CD14-positive monocyte (primary cell): ENCODE data around the gene GAGE13. TPM values are rescaled to one million over a fixed set of nuclear protein-coding genes. Genes with fewer than 3 reads are reported as not detected.
"Not testable (repeated sequence)": the region's sequence is repeated elsewhere in the genome, so short reads cannot be mapped to it uniquely, and the experiment has no call there.

Source experiments
- DNase-seq, 3 donors: peaks; one replicate each; pipeline ENCODE4 v3.0.0-alpha.2; 2011 to 2022
- H2AFZ ChIP-seq: 2 replicates; pipeline ENCODE4 v1.6.0; 2012; ENCODE audit warnings: mild to moderate bottlenecking, low read depth, low read length, inconsistent platforms; ENCODE audit not compliant: insufficient read depth, poor library complexity, severe bottlenecking
- H3K27ac ChIP-seq, 2 donors: 1 replicate in 1 of 2; 2 replicates in 1 of 2; pipeline ENCODE4 v1.5.1; 2012 to 2013; ENCODE audit warnings: low read length in 2 of 2, control low read depth in 1 of 2, inconsistent platforms in 1 of 2, low read depth in 1 of 2, mild to moderate bottlenecking in 1 of 2
- H3K27me3 ChIP-seq, 2 donors: one replicate each; pipeline versions ENCODE4 v1.6.0 to v1.6.1; 2011 to 2013; ENCODE audit warnings: low read length in 2 of 2; ENCODE audit not compliant: control insufficient read depth in 2 of 2, insufficient read depth in 2 of 2
- H3K36me3 ChIP-seq, 2 donors: replicated peaks in 1 of 2; 1 replicate in 1 of 2; 2 replicates in 1 of 2; pipeline versions ENCODE4 v1.5.1 to v1.6.1; 2012 to 2013; ENCODE audit warnings: low read length in 2 of 2, control low read depth in 1 of 2, inconsistent platforms in 1 of 2, mild to moderate bottlenecking in 1 of 2; ENCODE audit not compliant: insufficient read depth in 2 of 2, control insufficient read depth in 1 of 2
- H3K4me1 ChIP-seq, 2 donors: 1 replicate in 1 of 2; 2 replicates in 1 of 2; pipeline versions ENCODE4 v1.5.1 to v1.6.1; 2012 to 2013; ENCODE audit warnings: low read length in 2 of 2, control low read depth in 1 of 2, inconsistent platforms in 1 of 2, mild to moderate bottlenecking in 1 of 2, moderate library complexity in 1 of 2; ENCODE audit not compliant: insufficient read depth in 2 of 2, control insufficient read depth in 1 of 2
- H3K4me2 ChIP-seq: replicated peaks from 2 replicates; pipeline ENCODE3; 2012; ENCODE audit warnings: low read length, moderate library complexity, mild to moderate bottlenecking; ENCODE audit not compliant: poor library complexity, severe bottlenecking; ENCODE audit errors: extremely low read depth
- H3K4me3 ChIP-seq, 3 experiments: fragments of 200-600 bp in 1 of 3; sonication (generic) in 1 of 3; replicated peaks in 1 of 3; 1 replicate in 2 of 3; 2 replicates in 1 of 3; pipeline ENCODE4 v1.5.1; 2011 to 2013; ENCODE audit warnings: low read length in 3 of 3, mild to moderate bottlenecking in 3 of 3, control low read depth in 2 of 3, low read depth in 2 of 3, inconsistent platforms in 1 of 3, moderate library complexity in 1 of 3
- H3K79me2 ChIP-seq: 2 replicates; pipeline ENCODE4 v1.6.0; 2012; ENCODE audit warnings: mild to moderate bottlenecking, control low read depth, inconsistent platforms, low read length, moderate library complexity; ENCODE audit not compliant: insufficient read depth
- H3K9ac ChIP-seq: 2 replicates; pipeline ENCODE4 v1.6.0; 2017; ENCODE audit warnings: low read length, mild to moderate bottlenecking; ENCODE audit not compliant: insufficient read depth, poor library complexity, severe bottlenecking
- H3K9me3 ChIP-seq, 2 donors: replicated peaks in 1 of 2; 1 replicate in 1 of 2; 2 replicates in 1 of 2; pipeline versions ENCODE4 v1.5.1 to v1.6.1; 2012 to 2013; ENCODE audit warnings: low read length in 2 of 2, control low read depth in 1 of 2; ENCODE audit not compliant: control insufficient read depth in 1 of 2, insufficient read depth in 1 of 2
- H4K20me1 ChIP-seq: 2 replicates; pipeline ENCODE4 v1.6.0; 2012; ENCODE audit warnings: mild to moderate bottlenecking, low read length, control low read depth, moderate library complexity; ENCODE audit not compliant: insufficient read depth
- H3K27ac Mint-ChIP-seq, 7 donors: one replicate each; pipeline ENCODE4 v1.8.0; 2020; ENCODE audit warnings: mild to moderate bottlenecking in 7 of 7, mixed read lengths in 7 of 7, moderate library complexity in 6 of 7, inconsistent platforms in 2 of 7
- H3K27me3 Mint-ChIP-seq, 3 donors: one replicate each; pipeline ENCODE4 v1.8.0; 2021 to 2022; ENCODE audit warnings: low read depth in 3 of 3, mild to moderate bottlenecking in 3 of 3, mixed read lengths in 3 of 3, moderate library complexity in 3 of 3, inconsistent platforms in 1 of 3
- H3K36me3 Mint-ChIP-seq, 2 donors: one replicate each; pipeline ENCODE4 v1.8.0; 2020; ENCODE audit warnings: mixed read lengths in 2 of 2, inconsistent platforms in 1 of 2, mild to moderate bottlenecking in 1 of 2
- H3K4me1 Mint-ChIP-seq: one replicate; pipeline ENCODE4 v1.8.0; 2020; ENCODE audit warnings: mild to moderate bottlenecking, mixed read lengths
- H3K4me3 Mint-ChIP-seq, 2 donors: one replicate each; pipeline ENCODE4 v1.8.0; 2020; ENCODE audit warnings: mild to moderate bottlenecking in 2 of 2, mixed read lengths in 2 of 2, moderate library complexity in 1 of 2
- H3K9me3 Mint-ChIP-seq, 7 donors: one replicate each; pipeline ENCODE4 v1.8.0; 2020 to 2022; ENCODE audit warnings: mixed read lengths in 7 of 7, mild to moderate bottlenecking in 6 of 7, moderate library complexity in 6 of 7, inconsistent platforms in 2 of 7
- WGBS: methylation state at CpG from one replicate; pipeline ENCODE4 v1.1.5; 2013; ENCODE audit warnings: missing lambda C conversion rate; ENCODE audit not compliant: insufficient coverage; 5-methylcytosine and 5-hydroxymethylcytosine counted together
- intact Hi-C, 2 donors: fragments of 100-400 bp; cut with micrococcal nuclease; formaldehyde crosslinking; loops; one replicate each; pipeline versions ENCODE4 v1.15.0 to v1.15.1; 2023
- polyA plus RNA-seq, 3 donors: library from polyadenylated mRNA; depleted of rRNA in 1 of 3; unstranded in 2 of 3; stranded (reverse) in 1 of 3; fragments of 300-500 nt in 2 of 3; fragments of >200 nt in 1 of 3; fragmentation: Illumina TruSeq in 2 of 3; gene quantifications; 1 replicate in 2 of 3; 2 replicates in 1 of 3; pipeline ENCODE4 v1.2.3, GENCODE V29; 2012 to 2021

Gene GAGE13
- polyA plus RNA-seq, 3 donors: not detected

DNA sequence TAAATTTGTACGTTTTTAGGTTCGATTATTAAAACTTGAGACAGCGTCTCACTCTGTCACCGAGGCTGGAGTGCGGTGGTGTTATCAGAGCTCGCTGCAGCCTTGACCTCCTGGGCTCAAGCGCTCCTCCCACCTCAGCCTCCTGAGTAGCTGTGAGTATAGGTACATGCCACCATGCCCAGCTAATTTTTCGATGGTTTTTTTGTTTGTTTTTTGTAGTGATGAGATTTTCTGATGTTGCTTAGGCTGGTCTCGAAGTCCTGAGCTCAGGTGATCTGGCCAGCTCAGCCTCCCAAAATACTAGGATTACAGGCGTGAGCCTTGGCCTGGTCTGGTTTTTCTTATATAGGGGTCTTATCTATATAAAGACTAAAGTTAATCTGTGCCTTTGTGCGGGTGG is 961 bp upstream of the GAGE13 start:
- H3K4me2 ChIP-seq, H3K36me3 Mint-ChIP-seq, H3K27me3 Mint-ChIP-seq, H3K9me3 ChIP-seq, H3K4me3 ChIP-seq, H3K79me2 ChIP-seq, H3K9me3 Mint-ChIP-seq, intact Hi-C loops, H3K4me1 Mint-ChIP-seq, H2AFZ ChIP-seq, DNase-seq, H3K27me3 ChIP-seq, H4K20me1 ChIP-seq, H3K27ac ChIP-seq, H3K27ac Mint-ChIP-seq, H3K4me3 Mint-ChIP-seq, H3K36me3 ChIP-seq, H3K4me1 ChIP-seq, H3K9ac ChIP-seq: not testable (repeated sequence)
- no CpG with 5 or more reads among the region's 11 CpGs for WGBS

DNA sequence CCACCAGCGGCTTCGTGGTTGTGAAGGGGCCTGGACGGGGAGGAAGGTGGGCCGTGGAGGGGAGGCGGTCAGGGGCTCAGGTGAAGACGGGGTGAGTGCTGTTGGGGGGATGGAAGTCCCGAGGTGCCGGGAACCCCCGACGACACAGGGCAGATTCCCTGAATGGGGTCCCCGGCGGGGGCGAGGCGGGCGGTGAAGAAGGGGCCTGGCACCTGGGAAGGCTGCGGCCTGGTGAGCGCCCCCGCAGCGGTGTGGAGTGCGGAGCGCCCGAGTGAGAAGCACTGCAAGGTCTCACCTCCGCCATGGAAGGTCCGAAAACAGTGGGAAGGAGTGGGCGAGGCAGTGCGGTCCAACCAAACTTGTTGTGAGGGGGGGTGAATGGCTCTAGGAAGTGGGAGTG is 459 bp downstream of the GAGE13 start:
- H3K36me3 Mint-ChIP-seq, H3K27me3 Mint-ChIP-seq, H3K4me3 ChIP-seq, H3K27ac ChIP-seq, H3K36me3 ChIP-seq, H3K4me1 ChIP-seq, H3K9me3 ChIP-seq, H2AFZ ChIP-seq, DNase-seq, H3K4me2 ChIP-seq, H3K27me3 ChIP-seq, H3K9me3 Mint-ChIP-seq, H3K4me3 Mint-ChIP-seq, H3K79me2 ChIP-seq, H3K27ac Mint-ChIP-seq, intact Hi-C loops, H4K20me1 ChIP-seq, H3K4me1 Mint-ChIP-seq, H3K9ac ChIP-seq: not testable (repeated sequence)
- no CpG with 5 or more reads among the region's 26 CpGs for WGBS

DNA sequence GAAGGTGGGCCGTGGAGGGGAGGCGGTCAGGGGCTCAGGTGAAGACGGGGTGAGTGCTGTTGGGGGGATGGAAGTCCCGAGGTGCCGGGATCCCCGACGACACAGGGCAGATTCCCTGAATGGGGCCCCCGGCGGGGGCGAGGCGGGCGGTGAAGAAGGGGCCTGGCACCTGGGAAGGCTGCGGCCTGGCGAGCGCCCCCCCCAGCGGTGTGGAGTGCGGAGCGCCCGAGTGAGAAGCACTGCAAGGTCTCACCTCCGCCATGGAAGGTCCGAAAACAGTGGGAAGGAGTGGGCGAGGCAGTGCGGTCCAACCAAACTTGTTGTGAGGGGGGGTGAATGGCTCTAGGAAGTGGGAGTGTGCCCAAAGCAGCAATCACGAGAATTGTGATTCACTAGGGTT is 10.1 kb downstream of the GAGE13 start:
- H3K36me3 ChIP-seq, H2AFZ ChIP-seq, H3K9me3 Mint-ChIP-seq, H3K9me3 ChIP-seq, DNase-seq, H3K4me3 ChIP-seq, H3K27ac ChIP-seq, H3K4me1 ChIP-seq, H3K79me2 ChIP-seq, H4K20me1 ChIP-seq, intact Hi-C loops, H3K4me2 ChIP-seq, H3K9ac ChIP-seq, H3K4me3 Mint-ChIP-seq, H3K27ac Mint-ChIP-seq, H3K27me3 ChIP-seq, H3K4me1 Mint-ChIP-seq, H3K27me3 Mint-ChIP-seq, H3K36me3 Mint-ChIP-seq: not testable (repeated sequence)
- WGBS: no CpG with 5 or more reads among the region's 24 CpGs

DNA sequence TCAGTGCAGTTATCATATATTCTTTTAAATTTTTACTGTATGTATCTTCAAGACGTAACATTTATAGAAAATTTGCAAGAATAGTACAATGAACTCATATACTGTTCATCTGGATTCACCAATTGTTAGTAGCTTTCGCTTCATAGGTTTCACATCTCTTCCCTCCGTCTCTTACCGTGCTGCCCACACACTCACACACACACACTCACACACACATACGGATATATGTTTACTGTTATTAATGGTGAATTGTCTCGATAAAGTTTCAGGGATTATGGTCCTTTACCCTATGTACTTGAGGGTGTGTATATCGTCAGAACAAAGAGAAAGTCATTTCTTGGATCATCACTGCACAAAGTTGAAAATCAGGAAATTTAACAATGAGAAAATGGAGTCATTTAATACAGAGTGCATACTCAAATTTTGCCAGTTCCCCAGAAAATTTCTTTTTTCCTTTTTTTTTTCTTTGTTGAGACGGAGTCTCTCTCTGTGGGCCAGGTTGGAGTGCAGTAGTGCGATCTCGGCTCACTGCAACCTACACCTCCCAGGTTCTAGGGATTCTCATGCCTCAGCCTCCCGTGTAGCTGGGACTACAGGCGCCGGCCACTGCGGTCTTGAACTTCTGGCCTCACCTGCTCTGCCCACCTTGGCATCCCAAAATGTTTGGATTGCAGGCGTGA is 13.3 kb downstream of the GAGE13 start:
- H3K4me1 ChIP-seq, H3K9ac ChIP-seq, H3K27me3 ChIP-seq, H3K4me2 ChIP-seq, H3K27ac Mint-ChIP-seq, H3K79me2 ChIP-seq, H3K4me1 Mint-ChIP-seq, H3K27me3 Mint-ChIP-seq, intact Hi-C loops, H2AFZ ChIP-seq, H3K9me3 Mint-ChIP-seq, DNase-seq, H3K27ac ChIP-seq, H3K4me3 Mint-ChIP-seq, H3K36me3 ChIP-seq, H3K4me3 ChIP-seq, H3K9me3 ChIP-seq, H3K36me3 Mint-ChIP-seq, H4K20me1 ChIP-seq: not testable (repeated sequence)
- no CpG with 5 or more reads among the region's 15 CpGs for WGBS
